Measurements from ENCODE around the gene STIM2.

DNA sequence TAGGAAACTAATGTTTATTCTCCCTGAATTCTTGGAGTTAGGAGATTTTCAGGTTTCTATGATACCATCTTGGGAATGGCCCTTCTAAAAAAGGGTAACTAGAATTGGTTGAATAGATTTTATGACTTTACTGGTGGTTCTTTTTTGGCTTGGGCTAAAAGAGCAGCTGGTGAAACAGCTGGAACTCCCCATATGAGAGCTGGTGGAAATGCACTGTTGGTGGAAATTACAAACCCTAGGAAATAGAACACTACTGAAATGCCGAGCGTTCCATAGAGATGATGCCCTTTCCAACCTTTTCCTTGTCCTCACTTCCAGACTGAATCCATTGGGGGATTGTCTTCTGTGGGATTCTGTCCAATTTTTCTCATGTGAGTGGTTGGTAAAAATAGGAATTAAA is 139.5 kb downstream of the STIM2 start:
- TF ChIP-seq, protein P1, sequence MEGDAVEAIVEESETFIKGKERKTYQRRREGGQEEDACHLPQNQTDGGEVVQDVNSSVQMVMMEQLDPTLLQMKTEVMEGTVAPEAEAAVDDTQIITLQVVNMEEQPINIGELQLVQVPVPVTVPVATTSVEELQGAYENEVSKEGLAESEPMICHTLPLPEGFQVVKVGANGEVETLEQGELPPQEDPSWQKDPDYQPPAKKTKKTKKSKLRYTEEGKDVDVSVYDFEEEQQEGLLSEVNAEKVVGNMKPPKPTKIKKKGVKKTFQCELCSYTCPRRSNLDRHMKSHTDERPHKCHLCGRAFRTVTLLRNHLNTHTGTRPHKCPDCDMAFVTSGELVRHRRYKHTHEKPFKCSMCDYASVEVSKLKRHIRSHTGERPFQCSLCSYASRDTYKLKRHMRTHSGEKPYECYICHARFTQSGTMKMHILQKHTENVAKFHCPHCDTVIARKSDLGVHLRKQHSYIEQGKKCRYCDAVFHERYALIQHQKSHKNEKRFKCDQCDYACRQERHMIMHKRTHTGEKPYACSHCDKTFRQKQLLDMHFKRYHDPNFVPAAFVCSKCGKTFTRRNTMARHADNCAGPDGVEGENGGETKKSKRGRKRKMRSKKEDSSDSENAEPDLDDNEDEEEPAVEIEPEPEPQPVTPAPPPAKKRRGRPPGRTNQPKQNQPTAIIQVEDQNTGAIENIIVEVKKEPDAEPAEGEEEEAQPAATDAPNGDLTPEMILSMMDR (IDR thresholded peaks at IDR 0.05; ENCODE audit: borderline replicate concordance, extremely low read depth, low read length, poor library complexity, severe bottlenecking) = no peak
- TF ChIP-seq EZH2 (IDR thresholded peaks at IDR 0.05; ENCODE audit: borderline replicate concordance, low read depth, low read length, severe bottlenecking) = no peak

Data from DND-41 (cell line).